ENCODE results near the gene METTL5.
"Not testable (repeated sequence)": the region's sequence is repeated elsewhere in the genome, so short reads cannot be mapped to it uniquely, and the experiment has no call there.

DNA sequence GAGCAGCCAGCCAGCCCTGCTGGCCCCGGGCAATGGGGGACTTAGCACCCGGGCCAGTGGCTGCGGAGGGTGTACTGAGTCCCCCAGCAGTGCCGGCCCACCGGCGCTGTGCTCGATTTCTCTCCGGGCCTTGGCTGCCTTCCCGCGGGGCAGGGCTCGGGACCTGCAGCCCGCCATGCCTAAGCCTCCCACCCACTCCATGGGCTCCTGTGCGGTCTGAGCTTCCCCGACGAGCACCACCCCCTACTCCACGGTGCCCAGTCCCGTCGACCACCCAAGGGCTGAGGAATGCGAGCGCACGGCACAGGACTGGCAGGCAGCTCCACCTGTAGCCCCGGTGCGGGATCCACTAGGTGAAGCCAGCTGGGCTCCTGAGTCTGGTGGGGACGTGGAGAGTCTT lies 16.9 kb upstream of the METTL5 start:
- TF ChIP-seq, protein P1, sequence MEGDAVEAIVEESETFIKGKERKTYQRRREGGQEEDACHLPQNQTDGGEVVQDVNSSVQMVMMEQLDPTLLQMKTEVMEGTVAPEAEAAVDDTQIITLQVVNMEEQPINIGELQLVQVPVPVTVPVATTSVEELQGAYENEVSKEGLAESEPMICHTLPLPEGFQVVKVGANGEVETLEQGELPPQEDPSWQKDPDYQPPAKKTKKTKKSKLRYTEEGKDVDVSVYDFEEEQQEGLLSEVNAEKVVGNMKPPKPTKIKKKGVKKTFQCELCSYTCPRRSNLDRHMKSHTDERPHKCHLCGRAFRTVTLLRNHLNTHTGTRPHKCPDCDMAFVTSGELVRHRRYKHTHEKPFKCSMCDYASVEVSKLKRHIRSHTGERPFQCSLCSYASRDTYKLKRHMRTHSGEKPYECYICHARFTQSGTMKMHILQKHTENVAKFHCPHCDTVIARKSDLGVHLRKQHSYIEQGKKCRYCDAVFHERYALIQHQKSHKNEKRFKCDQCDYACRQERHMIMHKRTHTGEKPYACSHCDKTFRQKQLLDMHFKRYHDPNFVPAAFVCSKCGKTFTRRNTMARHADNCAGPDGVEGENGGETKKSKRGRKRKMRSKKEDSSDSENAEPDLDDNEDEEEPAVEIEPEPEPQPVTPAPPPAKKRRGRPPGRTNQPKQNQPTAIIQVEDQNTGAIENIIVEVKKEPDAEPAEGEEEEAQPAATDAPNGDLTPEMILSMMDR (IDR thresholded peaks at IDR 0.05; ENCODE audit: low read length): not testable (repeated sequence)
- not testable (repeated sequence) for TF ChIP-seq EZH2 (IDR thresholded peaks at IDR 0.05; ENCODE audit: borderline replicate concordance, low read length)

Data from OCI-LY1 (cell line).